ENCODE data around the gene UTS2.

UTS2 gene

DNA sequence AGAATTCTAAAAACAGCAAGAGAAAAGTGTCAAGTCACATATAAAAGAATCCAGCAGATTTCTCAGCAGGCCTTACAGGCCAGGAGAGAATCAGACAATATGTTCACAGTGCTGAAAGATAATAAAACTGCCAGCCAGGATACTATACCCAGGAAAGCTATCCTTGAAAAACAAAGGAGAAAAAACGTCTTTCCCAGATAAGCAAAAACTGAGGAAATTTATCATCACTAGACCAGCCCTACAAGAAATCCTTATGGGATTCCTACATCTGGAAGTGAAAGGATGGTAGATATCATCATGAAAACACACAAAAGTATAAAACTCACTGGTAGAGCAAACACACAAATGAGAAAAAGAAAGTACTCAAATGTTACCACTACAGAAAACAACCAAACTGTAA is 25.2 kb upstream of the UTS2 start:
- Histone ChIP-seq H3K9me3 (no peaks in the 10 kb centered on the region), H3K4me1 (no peaks in the 10 kb centered on the region), H3K36me3 (no peaks in the 10 kb centered on the region), H3K27me3 (no peaks in the 10 kb centered on the region), H3K4me3 (ENCODE audit: low read depth, low read length) (no peak overlapping the region)
- no peak for DNase-seq
- no peak for TF ChIP-seq CTCF (IDR thresholded peaks at IDR 0.05; ENCODE audit: low read depth, low read length)

- Histone ChIP-seq H3K4me3 (ENCODE audit: low read depth, low read length) (no peak overlapping the region), H3K27me3 (no peaks in the 10 kb centered on the region), H3K9me3 (no peaks in the 10 kb centered on the region), H3K36me3 (no peaks in the 10 kb centered on the region), H3K4me1 (no peaks in the 10 kb centered on the region)
- TF ChIP-seq CTCF (IDR thresholded peaks at IDR 0.05; ENCODE audit: low read depth, low read length) = no peak
- DNase-seq = no peak
Observed at GRCh38 chr1:7873801-7874795, 21.2 kb upstream of the UTS2 start.

GRCh38 chr1:7871136-7871535 is 18.3 kb upstream of the UTS2 start:
- no peaks in the 10 kb centered on the region for H3K4me1 ChIP-seq
- H3K4me3 ChIP-seq (ENCODE audit: low read depth, low read length) = no peak overlapping the region
- DNase-seq = no peak
- TF ChIP-seq CTCF (IDR thresholded peaks at IDR 0.05; ENCODE audit: low read depth, low read length) = no peak
- no peaks in the 10 kb centered on the region for H3K36me3 ChIP-seq
- H3K27me3 ChIP-seq = no peaks in the 10 kb centered on the region
- no peaks in the 10 kb centered on the region for H3K9me3 ChIP-seq

DNA sequence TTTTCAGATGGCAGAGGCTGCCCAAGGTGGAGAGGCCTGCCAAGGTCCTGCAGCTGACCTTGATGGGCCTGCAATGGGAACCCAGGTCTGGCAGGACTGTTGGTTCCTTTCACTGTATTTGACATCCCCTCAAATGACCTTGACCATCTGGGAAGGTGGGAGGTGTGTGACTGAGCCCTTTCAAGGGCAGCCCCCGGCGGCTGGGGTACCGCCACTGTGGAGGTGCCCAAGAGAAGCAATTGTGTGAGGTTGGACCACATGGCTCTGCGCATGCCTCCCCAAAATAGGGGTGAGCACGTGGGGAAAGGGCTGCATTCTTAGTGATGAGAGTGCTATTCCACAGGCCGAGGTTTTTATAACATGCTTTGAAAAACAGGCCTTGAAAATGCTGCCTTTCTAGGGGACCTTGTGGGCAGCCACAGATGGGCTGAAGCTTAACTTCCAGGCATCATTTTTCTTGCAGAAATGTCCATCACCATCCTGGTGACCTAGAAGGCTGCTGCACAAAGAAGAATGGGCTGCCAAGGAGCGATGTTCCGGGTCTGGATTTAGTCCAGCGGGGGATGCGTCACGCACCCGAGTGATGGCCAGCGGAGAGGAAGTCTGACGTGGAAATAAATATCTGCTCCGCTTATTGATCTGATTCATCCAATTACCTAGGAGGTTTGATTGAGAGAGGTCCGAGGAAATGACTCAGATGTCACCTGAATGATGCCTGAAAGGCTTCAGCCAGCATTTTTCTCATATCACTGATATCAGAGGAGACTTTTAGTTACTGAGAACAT is 16.5 kb upstream of the UTS2 start:
- no peak for TF ChIP-seq CTCF (IDR thresholded peaks at IDR 0.05; ENCODE audit: low read depth, low read length)
- Histone ChIP-seq H3K27me3 (no peaks in the 10 kb centered on the region), H3K36me3 (no peaks in the 10 kb centered on the region), H3K9me3 (no peaks in the 10 kb centered on the region), H3K4me1 (no peaks in the 10 kb centered on the region), H3K4me3 (ENCODE audit: low read depth, low read length) (no peak overlapping the region)
- no peak for DNase-seq

GRCh38 chr1:7868070-7868780 is 15.4 kb upstream of the UTS2 start:
- no peaks in the 10 kb centered on the region for H3K36me3 ChIP-seq
- no peaks in the 10 kb centered on the region for H3K9me3 ChIP-seq
- TF ChIP-seq CTCF (IDR thresholded peaks at IDR 0.05; ENCODE audit: low read depth, low read length) = no peak
- no peaks in the 10 kb centered on the region for H3K4me1 ChIP-seq
- no peaks in the 10 kb centered on the region for H3K27me3 ChIP-seq
- no peak for DNase-seq
- no peak overlapping the region for H3K4me3 ChIP-seq (ENCODE audit: low read depth, low read length)
